HG03558 (cell line): ENCODE measurements around the gene RAET1E.
A peak's percentile ranks its signal among the peaks of the same experiment; 100 is the strongest.
"Not testable (repeated sequence)": the region's sequence is repeated elsewhere in the genome, so short reads cannot be mapped to it uniquely, and the experiment has no call there.

ENCODE experiments used
- ATAC-seq: cut with Tn5 transposase; IDR thresholded peaks from one replicate; pipeline ENCODE4 v1.9.1; 2021; ENCODE audit warnings: moderate number of reproducible peaks; ENCODE audit not compliant: unreplicated experiment; ENCODE audit errors: extremely low read depth

Gene RAET1E

DNA sequence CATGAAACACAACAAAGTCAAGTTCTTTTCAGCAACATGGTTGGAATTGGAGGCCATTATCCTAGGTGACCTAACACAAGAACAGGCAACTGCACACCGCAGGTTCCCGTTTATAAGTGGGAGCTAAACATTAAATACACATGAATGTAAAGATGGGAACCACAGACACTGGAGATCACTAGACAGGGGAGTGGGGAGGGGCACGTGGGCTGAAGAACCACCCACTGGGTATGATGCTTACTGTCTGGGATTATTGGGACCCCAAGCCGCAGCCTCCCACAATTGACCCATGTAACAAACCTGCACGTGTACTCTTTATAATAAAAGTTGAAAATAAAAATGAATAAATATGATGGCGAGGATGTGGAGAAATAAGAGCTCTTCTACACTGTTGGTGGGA lies 33.6 kb upstream of the RAET1E start:
- ATAC-seq = no peak

DNA sequence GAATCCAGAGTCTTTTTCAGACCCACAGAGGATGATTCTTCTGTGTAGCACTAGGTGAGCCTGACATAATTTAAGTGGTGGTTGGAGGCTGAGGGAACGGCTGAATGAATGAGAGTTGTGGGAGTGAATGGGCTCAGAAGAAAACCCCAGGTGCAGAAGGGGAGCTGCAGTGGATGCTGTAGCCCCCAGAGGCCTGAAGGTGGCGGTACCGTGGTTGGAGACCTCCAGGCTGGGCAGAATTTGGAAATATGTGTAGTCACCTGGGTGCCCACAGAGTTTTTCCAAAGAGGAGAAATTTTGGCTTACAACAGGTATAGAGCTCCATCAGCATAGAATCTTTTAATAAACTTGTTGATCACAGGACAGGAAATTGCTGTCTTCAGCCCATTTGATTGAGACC lies 31.5 kb upstream of the RAET1E start:
- ATAC-seq = no peak

DNA sequence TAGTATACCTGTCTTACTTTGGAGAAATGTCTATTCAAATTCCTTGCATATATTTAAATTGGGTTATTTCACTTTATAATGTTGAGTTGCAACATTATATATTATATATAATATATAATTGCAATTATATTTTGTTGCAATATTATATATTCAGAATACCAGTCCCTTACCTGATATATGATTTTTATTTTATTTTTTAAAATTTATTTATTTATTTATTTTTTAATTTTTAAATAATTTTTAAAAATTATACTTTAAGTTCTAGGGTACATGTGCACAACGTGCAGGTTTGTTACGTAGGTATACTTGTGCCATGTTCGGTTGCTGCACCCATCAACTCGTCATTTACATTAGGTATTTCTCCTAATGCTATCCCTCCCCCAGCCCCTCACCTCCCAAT lies 29.1 kb upstream of the RAET1E start:
- not testable (repeated sequence) for ATAC-seq

DNA sequence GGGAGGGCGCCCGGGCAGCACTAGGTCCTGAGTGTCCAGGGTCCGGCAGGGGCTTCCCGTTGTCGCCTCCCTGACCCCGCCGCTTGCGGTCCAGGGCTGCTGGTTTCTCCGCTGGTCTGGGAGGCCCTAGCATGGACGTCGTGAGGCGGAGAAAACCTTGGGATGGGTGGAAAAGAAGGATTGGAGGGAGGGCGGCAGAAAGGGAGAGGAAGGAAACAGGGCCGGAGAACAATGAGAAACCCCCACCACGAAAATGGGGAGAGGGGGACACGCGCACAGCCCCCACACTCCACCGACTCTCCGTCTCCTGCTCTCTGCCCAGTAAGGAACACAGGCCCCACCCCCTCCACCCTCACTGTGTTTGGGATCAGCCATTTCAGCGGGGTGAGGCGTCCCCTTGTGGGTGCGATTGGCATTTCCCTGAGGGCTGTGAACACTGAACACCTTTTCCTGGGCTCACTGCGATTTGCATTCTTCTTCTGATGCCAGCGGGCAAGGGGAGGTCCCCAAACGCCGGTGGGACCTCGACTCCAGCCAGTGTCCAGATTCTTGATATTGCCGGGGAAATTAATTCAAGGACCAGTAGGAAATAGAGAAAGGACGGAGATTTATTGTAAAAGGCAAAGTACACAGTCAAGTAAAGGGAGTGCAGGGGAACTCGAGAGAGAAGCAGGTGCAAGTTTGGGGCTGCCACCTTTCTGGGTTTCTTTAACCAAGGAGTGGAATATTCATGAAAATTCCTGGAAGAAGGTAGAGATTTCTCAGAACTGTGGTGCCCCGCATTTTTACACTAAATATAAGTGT lies 28.3 kb upstream of the RAET1E start:
- ATAC-seq = peak; percentile 52

GRCh38 chr6:149925253-149925973 lies 27.5 kb upstream of the RAET1E start:
- no peak for ATAC-seq

- no peak for ATAC-seq
Observed at GRCh38 chr6:149924933-149925252, 27.0 kb upstream of the RAET1E start.

DNA sequence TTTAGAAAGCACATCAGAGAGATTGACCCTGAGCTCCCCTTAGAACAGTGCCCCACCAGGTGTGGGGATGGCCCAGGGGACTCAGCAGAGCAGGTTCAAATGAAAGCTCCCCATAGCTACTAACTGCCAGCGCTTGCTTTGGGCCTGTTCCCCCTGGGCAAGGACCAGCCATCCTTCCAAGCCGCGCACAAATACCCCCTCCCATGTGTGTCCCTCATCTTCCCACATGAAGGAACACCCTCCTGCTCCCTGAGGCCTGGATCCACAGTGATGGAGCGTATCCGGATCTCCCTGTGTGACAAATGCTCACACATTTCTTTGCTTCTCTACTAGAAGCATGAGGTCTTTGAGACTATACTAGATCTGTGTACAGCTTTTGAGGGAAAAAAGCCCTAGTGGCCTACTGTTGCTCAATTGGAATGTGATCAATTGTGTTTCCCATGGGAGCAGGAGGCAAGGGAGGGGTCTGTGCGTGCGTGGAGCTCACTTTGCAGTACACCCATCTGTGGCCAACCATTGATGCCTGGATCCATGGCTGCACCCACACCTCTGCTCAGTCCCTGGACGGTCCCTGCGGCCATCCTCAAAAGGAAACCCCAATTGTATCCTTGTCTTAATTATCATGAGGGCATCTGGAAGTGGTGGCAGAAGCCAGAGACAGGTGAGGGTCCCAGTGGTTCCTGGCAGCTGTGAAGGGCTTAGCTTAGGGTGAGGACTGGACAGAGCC lies 26.5 kb upstream of the RAET1E start:
- ATAC-seq = no peak

DNA sequence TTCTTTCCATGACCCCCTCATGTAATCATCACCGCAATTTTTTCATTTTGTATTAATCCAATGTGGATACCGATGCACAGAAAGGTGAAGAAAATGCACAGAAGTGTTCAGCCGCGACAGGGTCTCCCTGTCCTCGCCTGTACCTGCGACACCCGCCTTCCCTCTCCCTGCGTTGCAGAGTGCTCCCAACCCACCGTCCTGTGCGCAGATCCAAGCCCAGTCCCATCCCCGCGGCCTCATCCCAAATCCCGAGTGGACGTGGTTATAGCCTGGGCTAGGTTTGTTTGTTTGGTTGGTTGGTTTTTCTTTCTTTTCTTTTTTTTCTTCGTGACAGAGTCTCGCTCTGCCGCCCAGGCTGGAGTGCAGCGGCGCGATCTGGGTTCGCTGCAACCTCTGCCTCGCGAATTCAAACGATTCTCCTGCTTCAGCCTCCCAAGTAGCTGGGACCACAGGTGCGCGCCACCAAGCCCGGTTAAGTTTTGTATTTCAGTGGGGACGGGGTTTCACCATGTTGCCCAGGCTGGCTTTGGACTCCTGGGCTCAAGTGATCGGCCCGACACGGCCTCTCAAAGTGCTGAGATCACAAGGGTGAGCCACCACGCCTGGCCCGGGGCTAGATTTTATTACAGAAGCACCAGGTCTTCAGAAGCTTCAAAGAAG lies 25.5 kb upstream of the RAET1E start:
- ATAC-seq = no peak

DNA sequence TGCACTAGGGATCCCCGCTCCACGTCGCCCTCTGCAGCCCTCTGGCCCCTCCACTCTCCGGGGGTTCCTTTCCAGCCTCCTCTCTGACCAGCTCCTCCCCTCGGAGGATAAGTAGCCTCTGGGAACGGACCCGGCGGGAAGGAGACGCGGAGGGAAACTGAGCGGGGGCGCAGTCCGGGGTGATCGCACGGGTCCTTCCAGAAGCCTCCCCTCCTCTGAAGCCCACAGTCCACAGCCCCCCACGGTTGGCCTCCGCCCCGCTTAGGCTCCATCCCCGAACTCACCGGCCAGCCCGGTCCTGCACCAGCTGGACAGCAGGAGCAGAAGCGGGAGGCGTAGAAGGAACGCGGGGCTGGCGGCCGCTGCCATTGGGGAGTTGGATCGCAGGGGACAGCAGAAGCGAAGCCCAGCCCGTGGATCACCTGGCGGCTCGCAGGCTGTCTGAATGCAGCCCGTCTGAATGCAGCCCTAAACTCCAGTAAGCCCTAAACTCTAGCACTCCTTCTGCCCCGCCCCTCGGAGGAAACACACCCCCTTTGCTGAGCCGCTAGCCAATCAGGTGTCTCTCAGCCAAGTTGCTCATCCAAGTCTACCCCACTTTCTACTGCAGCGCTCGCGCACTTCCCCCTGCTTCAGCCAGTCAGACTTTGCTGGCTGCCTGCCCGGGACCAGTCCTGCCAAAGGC lies 24.9 kb upstream of the RAET1E start, which contains the start of gene RAET1G:
Gene RAET1G (minus strand): TSS at position 480 of the 685 bp plus-strand sequence. CDS start 111 bp downstream, at position 369.
- ATAC-seq = no peak

GRCh38 chr6:149922091-149922490 lies 24.2 kb upstream of the RAET1E start:
- not testable (repeated sequence) for ATAC-seq

GRCh38 chr6:149921361-149921760 lies 23.4 kb upstream of the RAET1E start:
- ATAC-seq = no peak

DNA sequence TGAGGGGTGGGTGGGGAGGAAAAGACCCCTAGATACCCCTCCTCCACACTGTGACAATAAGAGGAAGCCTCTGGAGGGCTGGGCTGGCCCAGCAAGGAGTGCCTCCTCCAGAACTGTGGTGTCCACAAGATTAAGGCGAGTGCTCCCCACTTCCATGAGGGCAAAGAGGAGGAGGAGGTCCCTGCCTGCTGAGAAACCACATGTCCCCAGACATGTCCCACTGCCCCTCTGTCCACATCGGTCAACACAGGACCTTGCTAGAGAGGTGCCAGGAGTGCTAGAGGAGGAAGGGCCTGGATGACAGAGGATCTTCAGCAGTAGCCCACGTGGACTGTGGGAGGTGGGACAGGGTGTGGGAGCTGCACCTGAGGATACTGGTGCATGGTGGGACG lies 21.9 kb upstream of the RAET1E start:
- no peak for ATAC-seq

GRCh38 chr6:149919126-149919833 lies 21.4 kb upstream of the RAET1E start:
- not testable (repeated sequence) for ATAC-seq

DNA sequence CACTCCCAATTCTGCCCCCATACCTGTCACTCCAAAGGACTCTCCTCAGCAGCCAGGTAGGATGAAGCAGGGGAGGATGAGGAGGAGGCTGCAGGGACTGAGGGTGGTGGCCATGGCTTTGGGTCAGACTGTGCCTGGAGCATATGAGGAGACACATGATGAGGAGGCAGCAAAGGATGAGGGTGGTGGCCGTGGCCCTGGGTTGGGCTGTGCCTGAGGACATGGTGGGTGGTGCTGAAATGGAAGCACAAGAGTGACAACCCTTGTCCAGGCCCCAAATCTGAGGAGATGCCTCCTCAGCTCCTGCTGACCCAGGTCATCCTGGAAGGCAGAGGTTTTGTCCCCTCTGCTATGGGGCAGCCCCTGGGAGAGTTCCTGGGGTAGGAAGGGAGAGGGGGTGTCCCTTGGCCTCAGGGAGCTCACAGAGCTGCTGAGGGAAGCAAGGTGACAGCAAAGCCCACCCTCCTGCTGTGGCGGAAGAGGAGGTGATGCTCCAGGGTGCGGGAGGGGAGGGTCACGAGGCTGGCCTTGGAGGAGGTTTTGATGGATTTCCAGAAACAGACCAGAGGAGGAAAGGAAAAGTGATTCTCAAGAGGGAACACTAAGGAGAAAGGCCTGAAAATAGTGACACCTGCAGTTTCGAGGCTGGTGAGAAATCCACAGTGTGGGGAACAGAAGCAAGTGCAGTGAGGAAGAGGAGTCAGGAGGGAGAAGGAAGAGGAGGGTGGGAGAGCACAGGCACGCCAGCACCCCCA lies 20.4 kb upstream of the RAET1E start:
- ATAC-seq = no peak

DNA sequence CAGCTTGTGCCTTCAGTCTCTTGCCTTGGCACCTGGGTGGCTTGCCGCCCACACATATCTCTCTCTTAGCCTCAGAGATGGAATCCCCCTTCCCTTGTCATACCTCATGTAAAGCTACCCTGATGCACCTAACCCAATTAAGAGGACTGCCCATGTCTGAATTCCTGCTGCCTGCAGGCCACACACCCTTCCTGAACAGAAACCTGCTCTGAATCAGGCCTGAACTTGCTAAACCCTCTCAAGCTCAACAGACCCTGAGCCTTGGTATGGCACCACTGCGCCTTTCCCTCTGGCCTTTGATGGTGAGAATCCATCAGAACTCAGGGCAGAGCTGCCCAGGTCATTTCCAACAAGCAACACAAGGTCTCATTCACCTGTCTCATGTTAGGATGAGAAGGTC lies 19.8 kb upstream of the RAET1E start:
- ATAC-seq = no peak

DNA sequence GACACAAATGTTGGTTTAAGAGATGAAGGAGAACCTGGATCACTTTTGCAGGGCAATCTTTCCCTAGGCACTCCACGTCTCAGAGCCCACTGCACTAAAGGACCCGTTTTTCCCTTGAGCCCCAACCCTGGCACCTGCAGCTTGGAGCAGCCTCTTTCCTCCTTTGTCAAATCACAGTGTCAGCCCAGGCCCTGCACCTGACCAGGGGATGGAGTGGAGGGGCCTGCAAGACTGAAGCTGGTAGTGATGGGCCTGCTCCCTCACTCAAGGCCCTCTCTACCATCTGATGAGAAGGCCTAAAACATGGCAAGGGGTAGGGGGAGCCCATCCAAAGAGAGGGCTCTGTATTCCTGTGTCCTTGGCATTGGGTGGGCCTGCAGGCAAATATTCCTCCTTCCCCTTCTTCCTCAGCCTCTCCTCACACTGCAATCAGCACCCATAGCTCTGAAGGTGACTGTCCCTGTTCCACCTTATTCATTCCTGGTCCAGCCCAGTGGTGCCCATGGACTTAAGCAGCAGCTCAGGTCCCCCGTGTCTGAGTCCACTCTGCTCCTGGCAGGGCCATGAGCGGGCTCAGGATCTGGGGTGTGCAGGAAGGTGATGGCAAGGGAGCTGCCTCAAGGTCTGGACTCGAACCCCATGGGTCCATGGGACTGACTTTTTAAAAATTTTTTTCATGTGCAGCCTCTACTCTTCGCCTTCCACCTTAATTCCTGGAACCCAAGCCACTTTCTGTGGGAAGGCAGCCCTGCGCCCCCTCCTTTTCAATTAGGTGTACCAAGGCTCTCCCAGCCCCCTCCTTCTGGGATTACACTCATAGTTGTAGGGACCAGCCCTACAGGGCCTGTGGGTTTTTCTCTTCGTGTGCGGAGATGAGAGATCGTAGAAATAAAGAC lies 18.3 kb upstream of the RAET1E start:
- ATAC-seq = no peak

- no peak for ATAC-seq
Observed at GRCh38 chr6:149913540-149914240, 15.8 kb upstream of the RAET1E start.
